ENCODE measurements around the gene ACAA2. TPM values are rescaled to one million over a fixed set of nuclear protein-coding genes. Genes with fewer than 3 reads are reported as not detected.

ACAA2 gene
- total and polyA plus RNA-seq, 8 donors = 20.3 to 53.0 (median 32.5) TPM

DNA sequence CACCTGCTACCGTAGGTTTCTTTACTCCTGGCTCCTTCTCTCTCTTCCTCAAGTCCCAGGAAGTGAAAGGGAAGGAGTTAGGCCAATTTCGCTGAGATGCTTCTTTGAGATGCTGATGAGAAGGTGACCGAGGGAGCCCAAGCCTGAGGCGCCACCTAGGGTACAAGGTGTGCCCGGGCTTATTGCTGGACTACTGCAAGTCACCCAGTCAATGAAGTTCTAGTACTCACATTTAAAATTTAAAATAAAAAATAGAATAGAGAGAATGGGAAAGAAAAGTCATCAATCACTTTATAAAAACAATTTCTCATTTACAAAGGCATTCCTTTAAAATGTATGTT is 45.3 kb downstream of the ACAA2 start:
- FAIRE-seq (no peak), ATAC-seq (peak in 3 of 4 donors; percentile 74 to 85 (median 81)), DNase-seq (peak in 3 of 6 donors; percentile 19 to 42 (median 27))
- Histone ChIP-seq H3K4me3 (no peak overlapping the region), H3K4me1 (no peaks in the 10 kb centered on the region), H3K27ac (no peak overlapping the region), H3K36me3 (no peaks in the 10 kb centered on the region), H3K9me3 (no peaks in the 10 kb centered on the region), H3K27me3 (no peaks in the 10 kb centered on the region)
- intact Hi-C loops (cut with DNase I) = loop anchor here in 1 of 3 donors (10.0 kb wide), 1 partner anchor 203 kb away; the partner anchor contains the start of gene LIPG
- TF ChIP-seq, protein P1, sequence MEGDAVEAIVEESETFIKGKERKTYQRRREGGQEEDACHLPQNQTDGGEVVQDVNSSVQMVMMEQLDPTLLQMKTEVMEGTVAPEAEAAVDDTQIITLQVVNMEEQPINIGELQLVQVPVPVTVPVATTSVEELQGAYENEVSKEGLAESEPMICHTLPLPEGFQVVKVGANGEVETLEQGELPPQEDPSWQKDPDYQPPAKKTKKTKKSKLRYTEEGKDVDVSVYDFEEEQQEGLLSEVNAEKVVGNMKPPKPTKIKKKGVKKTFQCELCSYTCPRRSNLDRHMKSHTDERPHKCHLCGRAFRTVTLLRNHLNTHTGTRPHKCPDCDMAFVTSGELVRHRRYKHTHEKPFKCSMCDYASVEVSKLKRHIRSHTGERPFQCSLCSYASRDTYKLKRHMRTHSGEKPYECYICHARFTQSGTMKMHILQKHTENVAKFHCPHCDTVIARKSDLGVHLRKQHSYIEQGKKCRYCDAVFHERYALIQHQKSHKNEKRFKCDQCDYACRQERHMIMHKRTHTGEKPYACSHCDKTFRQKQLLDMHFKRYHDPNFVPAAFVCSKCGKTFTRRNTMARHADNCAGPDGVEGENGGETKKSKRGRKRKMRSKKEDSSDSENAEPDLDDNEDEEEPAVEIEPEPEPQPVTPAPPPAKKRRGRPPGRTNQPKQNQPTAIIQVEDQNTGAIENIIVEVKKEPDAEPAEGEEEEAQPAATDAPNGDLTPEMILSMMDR (IDR thresholded peaks at IDR 0.05) = peak in 3 of 4 donors; percentile 11 to 41 (median 27)
- WGBS, 2 donors = 24 to 33% methylated on average over 5 of the region's 5 CpGs

DNA sequence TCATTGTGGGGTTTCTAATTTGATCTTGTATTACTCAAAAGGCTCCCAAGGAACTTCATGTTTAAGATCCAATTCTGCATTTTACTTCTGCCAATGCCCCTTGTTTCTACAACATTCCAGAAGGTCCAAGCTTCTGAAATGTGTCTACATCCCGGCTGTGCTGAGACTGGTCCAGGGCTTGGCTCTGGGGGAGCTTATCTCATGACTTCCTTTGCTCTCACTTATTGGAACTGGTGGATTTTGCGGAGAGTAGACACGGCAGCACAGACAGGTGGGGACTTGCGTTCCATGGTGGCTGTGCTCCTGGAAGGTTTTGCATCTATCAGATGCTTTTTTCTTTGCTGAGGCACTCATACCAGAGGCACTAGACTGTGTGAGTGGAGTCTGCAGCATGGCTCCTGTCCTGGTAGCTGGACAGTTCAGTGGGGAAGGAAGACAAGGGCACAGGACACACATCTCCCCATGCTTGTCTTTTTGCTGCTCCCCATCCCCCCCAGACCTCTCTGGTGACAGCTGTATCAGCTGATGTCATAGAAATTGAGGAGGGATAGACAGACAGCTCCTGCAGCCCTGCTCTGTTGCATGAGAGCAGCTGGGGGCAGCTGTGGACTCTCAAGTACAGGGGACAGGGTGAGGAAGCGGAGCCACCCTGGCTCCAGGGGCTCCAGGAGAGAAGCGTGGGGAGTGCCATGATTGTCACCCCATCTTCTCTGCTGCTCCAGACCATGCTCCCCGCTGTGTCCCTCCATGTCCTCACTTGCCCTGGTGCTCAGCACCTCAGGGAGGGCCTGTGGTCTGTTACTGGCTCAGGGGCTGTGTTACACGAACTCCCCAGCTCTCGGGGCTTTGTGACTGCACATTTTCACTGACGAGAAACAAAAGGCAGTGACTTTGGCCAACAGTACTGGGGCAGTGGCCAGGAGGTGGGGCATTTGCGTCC is 46.0 kb downstream of the ACAA2 start:
- TF ChIP-seq, protein P1 (IDR thresholded peaks at IDR 0.05) = no peak
- no peak overlapping the region for H3K4me3 ChIP-seq
- no peaks in the 10 kb centered on the region for H3K27me3 ChIP-seq
- intact Hi-C loops (cut with DNase I) = loop anchor here in 1 of 3 donors (10.0 kb wide), 1 partner anchor 203 kb away; the partner anchor contains the start of gene LIPG
- 73 to 83% methylated on average over 11 of the region's 11 CpGs for WGBS, 2 donors
- H3K36me3 ChIP-seq = no peaks in the 10 kb centered on the region
- no peak overlapping the region for H3K27ac ChIP-seq
- no peak for ATAC-seq
- FAIRE-seq = no peak
- no peak for DNase-seq
- H3K9me3 ChIP-seq = no peaks in the 10 kb centered on the region
- H3K4me1 ChIP-seq = no peaks in the 10 kb centered on the region

DNA sequence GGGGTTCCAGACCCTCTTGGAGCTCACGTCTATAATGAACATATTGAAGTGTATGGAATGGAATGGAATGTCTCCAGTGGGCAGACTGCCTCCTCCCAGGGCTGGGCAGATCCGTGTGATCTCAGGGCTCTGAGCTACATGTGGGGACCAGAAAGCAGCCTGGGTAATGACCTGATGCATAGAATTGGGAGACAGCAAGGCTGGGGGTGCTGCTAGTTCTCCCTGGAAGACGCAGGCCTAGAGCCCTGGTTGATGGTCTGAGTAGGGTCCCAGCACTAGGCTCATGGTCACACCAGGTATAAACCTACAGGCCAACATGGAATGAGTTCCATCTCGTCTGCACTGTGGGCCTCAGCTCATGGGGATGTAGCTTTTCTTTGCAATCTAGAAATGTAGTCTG is 46.7 kb downstream of the ACAA2 start:
- intact Hi-C loops (cut with DNase I) = loop anchor here in 1 of 3 donors (10.0 kb wide), 1 partner anchor 202 kb away; the partner anchor contains the start of gene LIPG
- WGBS, 2 donors = 81 to 83% methylated on average over 4 of the region's 4 CpGs

DNA sequence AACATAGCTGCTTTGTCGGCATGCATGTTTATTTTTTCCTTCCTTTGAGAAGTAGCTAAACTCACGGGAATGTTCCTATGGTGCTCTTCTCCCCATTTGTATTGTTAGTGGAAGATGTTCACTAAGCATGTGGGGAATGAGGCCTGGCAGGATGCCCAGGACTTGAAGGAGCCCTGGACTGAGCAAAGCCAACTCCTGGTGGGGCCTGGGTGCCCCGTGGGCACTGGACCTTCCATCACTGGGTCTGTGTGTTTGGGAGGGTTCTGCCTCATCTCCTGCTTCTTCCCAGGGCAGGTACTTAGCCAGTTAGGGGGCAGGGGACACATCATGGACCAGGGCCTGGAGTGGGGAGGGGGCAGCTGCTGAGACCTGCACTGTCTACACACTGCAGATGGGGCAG is 49.3 kb downstream of the ACAA2 start:
- H3K9me3 ChIP-seq = no peaks in the 10 kb centered on the region
- H3K4me1 ChIP-seq = no peaks in the 10 kb centered on the region
- no peak overlapping the region for H3K27ac ChIP-seq
- intact Hi-C loops (cut with DNase I) = loop anchor here in 1 of 3 donors (10.0 kb wide), 1 partner anchor 199 kb away; the partner anchor contains the start of gene LIPG
- H3K27me3 ChIP-seq = no peaks in the 10 kb centered on the region
- DNase-seq = no peak
- ATAC-seq = no peak
- no peak for FAIRE-seq
- H3K36me3 ChIP-seq = no peaks in the 10 kb centered on the region
- TF ChIP-seq, protein P1 (IDR thresholded peaks at IDR 0.05) = no peak
- 47 to 48% methylated on average over 3 of the region's 3 CpGs for WGBS, 2 donors
- H3K4me3 ChIP-seq = no peak overlapping the region

More for the DNA sequence above, 46.7 kb downstream of the ACAA2 start:
- DNase-seq (no peak), FAIRE-seq (no peak), ATAC-seq (no peak)
- Histone ChIP-seq H3K9me3 (no peaks in the 10 kb centered on the region), H3K4me3 (no peak overlapping the region), H3K4me1 (no peaks in the 10 kb centered on the region), H3K27ac (no peak overlapping the region), H3K27me3 (no peaks in the 10 kb centered on the region), H3K36me3 (no peaks in the 10 kb centered on the region)
- TF ChIP-seq, protein P1 (IDR thresholded peaks at IDR 0.05) = no peak

Data from pancreas (tissue), 10 donors.